Uterus (tissue), 4 donors: ENCODE data around the gene SEC16A. TPM values are rescaled to one million over a fixed set of nuclear protein-coding genes. Genes with fewer than 3 reads are reported as not detected.

Experiments used
- DNase-seq, 2 donors: peaks; one replicate each; pipeline ENCODE4 v3.0.0-alpha.2; 2019 to 2020
- H3K27ac ChIP-seq, 2 donors: fragments of 200-600 bp; sonication (generic); 1 replicate in 1 of 2; 2 replicates in 1 of 2; pipeline ENCODE4 v1.5.1; 2016 to 2018
- H3K27me3 ChIP-seq, 2 donors: fragments of 200-600 bp; sonication (generic); one replicate each; pipeline ENCODE4 v1.5.1; 2018 to 2019; ENCODE audit warnings: control low read depth in 1 of 2
- H3K36me3 ChIP-seq, 2 donors: fragments of 200-600 bp; sonication (generic); one replicate each; pipeline ENCODE4 v1.5.1; 2019; ENCODE audit warnings: control low read depth in 1 of 2
- H3K4me1 ChIP-seq, 2 donors: fragments of 200-600 bp; sonication (generic); one replicate each; pipeline ENCODE4 v1.5.1; 2018 to 2019; ENCODE audit warnings: control low read depth in 1 of 2
- H3K4me3 ChIP-seq, 2 donors: fragments of 200-600 bp; sonication (generic); 1 replicate in 1 of 2; 2 replicates in 1 of 2; pipeline ENCODE4 v1.5.1; 2018 to 2019; ENCODE audit warnings: mild to moderate bottlenecking in 1 of 2
- H3K9me3 ChIP-seq, 2 donors: fragments of 200-600 bp; sonication (generic); one replicate each; pipeline ENCODE4 v1.5.1; 2019; ENCODE audit warnings: control low read depth in 1 of 2
- POLR2A ChIP-seq, 2 donors: fragments of 450-650 bp; IDR thresholded peaks; one replicate each; pipeline ENCODE4 v1.6.1; 2016; ENCODE audit warnings: antibody characterized with exemption in 2 of 2, mild to moderate bottlenecking in 1 of 2, moderate library complexity in 1 of 2
- intact Hi-C: fragments of 100-400 bp; cut with DNase I; formaldehyde crosslinking; loops from one replicate; pipeline ENCODE4 v1.15.1; 2023; ENCODE audit warnings: low total_unique reads
- total RNA-seq, 4 donors: library from RNA; depleted of rRNA in 3 of 4; stranded (reverse); fragments of >200 nt in 3 of 4; gene quantifications; one replicate each; pipeline versions ENCODE4 v1.1.0 to v1.2.4, GENCODE V29; 2014 to 2023
- TF ChIP-seq, protein P1 (sequence below), 4 experiments: fragments of 200-600 bp in 2 of 4; fragments of 450-650 bp in 2 of 4; sonication (generic) in 2 of 4; IDR thresholded peaks; one replicate each; pipeline ENCODE4 v1.5.1; 2016 to 2019; ENCODE audit warnings: antibody characterized with exemption in 4 of 4, mild to moderate bottlenecking in 2 of 4, moderate library complexity in 1 of 4
- donor health status: DM: yes; HTN: yes; CAD: no.

Gene SEC16A, protein sequence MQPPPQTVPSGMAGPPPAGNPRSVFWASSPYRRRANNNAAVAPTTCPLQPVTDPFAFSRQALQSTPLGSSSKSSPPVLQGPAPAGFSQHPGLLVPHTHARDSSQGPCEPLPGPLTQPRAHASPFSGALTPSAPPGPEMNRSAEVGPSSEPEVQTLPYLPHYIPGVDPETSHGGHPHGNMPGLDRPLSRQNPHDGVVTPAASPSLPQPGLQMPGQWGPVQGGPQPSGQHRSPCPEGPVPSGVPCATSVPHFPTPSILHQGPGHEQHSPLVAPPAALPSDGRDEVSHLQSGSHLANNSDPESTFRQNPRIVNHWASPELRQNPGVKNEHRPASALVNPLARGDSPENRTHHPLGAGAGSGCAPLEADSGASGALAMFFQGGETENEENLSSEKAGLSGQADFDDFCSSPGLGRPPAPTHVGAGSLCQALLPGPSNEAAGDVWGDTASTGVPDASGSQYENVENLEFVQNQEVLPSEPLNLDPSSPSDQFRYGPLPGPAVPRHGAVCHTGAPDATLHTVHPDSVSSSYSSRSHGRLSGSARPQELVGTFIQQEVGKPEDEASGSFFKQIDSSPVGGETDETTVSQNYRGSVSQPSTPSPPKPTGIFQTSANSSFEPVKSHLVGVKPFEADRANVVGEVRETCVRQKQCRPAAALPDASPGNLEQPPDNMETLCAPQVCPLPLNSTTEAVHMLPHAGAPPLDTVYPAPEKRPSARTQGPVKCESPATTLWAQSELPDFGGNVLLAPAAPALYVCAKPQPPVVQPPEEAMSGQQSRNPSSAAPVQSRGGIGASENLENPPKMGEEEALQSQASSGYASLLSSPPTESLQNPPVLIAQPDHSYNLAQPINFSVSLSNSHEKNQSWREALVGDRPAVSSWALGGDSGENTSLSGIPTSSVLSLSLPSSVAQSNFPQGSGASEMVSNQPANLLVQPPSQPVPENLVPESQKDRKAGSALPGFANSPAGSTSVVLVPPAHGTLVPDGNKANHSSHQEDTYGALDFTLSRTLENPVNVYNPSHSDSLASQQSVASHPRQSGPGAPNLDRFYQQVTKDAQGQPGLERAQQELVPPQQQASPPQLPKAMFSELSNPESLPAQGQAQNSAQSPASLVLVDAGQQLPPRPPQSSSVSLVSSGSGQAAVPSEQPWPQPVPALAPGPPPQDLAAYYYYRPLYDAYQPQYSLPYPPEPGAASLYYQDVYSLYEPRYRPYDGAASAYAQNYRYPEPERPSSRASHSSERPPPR (N-terminal part only)
- 10 to 100 TPM; 18.8 to 73.2 (median 35.1) TPM for total RNA-seq

DNA sequence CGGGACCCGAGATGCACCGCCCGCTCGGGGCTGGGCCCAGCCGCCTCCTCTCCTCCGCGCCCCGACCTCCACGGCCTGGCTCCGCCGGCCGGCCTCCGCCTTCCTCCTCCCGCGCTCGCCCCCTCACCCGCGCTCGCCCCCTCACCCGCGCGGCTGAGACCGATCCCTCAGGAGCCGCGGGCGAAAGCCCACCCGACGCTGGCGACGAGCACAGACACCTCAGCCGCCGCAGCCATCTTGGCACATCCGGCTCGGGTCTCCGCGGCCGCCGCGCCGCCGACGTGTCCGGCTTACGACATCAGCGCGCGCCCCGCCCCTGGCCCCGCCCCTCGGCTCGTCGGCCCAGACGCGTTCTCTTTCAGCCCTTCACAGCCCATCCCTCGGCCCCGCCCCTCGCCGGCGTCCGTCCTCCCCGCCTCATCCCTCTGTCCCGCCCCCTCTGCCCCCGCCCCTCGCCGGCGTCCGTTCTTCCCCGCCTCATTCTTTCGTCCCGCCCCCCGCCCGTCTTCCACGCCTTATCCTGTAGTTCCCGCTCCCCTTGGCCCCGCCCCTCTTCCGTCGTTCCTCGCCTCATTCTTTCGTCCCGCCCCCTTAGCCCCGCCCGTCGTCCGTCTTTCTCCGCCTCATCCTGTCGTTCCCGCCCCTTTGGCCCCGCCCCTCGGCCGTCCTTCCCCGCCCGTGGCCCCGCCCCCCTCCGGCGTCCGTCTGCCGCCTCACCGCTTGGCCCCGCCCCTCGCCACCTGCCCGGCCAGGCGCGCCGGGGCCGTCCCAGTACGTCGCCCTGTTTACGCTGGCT, at the start of gene SEC16A:
TSS of gene SEC16A (minus strand) at position 248 of the 796 bp plus-strand sequence. CDS start 5,425 bp downstream, outside the sequence.
- peak; percentile 99 to 100 for DNase-seq
- Histone ChIP-seq H3K4me3 (peak within 1 kb of the TSS; percentile 50 to 58), H3K27me3 (no peaks in the 10 kb centered on the region), H3K9me3 (no peaks in the 10 kb centered on the region), H3K4me1 (peaks cover 7 to 16% of the 10 kb centered on the region in 2 donors), H3K27ac (peak within 1 kb of the TSS; percentile 99), H3K36me3 (no peaks in the 10 kb centered on the region)
- TF ChIP-seq, protein P1, sequence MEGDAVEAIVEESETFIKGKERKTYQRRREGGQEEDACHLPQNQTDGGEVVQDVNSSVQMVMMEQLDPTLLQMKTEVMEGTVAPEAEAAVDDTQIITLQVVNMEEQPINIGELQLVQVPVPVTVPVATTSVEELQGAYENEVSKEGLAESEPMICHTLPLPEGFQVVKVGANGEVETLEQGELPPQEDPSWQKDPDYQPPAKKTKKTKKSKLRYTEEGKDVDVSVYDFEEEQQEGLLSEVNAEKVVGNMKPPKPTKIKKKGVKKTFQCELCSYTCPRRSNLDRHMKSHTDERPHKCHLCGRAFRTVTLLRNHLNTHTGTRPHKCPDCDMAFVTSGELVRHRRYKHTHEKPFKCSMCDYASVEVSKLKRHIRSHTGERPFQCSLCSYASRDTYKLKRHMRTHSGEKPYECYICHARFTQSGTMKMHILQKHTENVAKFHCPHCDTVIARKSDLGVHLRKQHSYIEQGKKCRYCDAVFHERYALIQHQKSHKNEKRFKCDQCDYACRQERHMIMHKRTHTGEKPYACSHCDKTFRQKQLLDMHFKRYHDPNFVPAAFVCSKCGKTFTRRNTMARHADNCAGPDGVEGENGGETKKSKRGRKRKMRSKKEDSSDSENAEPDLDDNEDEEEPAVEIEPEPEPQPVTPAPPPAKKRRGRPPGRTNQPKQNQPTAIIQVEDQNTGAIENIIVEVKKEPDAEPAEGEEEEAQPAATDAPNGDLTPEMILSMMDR (IDR thresholded peaks at IDR 0.05), result peak in 1 of 4 experiments; percentile 28
- TF ChIP-seq POLR2A (IDR thresholded peaks at IDR 0.05), result peak; percentile 80 to 94
- intact Hi-C loops, result loop anchor here (10.0 kb wide), 1 partner anchor 62 kb away; the partner anchor contains the start of gene NOTCH1

DNA sequence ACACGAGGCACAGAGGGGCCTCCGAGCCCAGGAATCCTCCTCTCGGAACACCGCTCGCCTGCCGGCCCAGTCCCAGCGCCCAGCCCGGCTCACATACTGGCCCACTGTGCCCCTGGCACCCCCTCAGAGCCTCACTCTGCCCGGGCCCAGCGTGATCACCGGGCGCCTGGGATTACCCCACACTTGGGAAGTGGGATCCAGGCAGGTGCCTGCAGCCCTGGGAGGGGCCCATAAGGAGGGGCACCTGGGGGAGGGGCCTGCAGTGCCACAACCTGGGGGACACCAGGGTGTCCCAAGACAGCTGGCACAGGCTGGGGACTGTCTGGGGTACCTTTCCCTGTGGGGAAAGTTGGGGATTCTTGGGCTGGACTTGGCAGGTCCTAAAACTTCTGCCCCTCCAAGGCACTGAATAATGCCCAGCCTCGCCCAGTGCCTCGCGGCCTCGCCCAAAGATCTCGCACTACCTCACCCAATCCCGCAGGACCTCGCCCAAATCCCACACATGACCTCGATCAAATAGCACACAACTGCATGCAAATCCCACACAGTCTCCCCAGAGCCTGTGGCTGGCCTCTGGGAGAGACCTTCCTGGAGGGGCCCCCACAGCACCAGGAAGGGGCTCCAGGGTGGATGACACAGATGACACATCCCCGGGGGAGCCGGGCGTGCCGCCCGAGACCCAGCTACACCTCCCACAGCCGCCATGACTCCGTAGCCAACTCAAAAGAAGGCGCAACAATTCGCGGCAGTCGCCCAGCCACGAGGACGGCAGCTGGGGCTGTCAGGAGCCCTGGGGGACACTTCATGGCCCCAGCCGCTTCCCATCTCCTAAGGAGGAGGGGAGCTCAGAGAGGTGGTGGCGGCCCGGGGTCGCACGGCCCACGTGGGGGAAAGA, 49.3 kb upstream of the SEC16A start:
- Histone ChIP-seq H3K9me3 (no peaks in the 10 kb centered on the region), H3K27me3 (no peaks in the 10 kb centered on the region), H3K36me3 (no peaks in the 10 kb centered on the region), H3K4me1 (peaks cover 0 to 32% of the 10 kb centered on the region in 2 donors), H3K4me3 (no peak overlapping the region), H3K27ac (peak overlapping the region; percentile 13 to 39)
- intact Hi-C loops, result no loop called here
- TF ChIP-seq POLR2A (IDR thresholded peaks at IDR 0.05), result no peak
- TF ChIP-seq, protein P1 (IDR thresholded peaks at IDR 0.05), result no peak
- DNase-seq, result no peak

DNA sequence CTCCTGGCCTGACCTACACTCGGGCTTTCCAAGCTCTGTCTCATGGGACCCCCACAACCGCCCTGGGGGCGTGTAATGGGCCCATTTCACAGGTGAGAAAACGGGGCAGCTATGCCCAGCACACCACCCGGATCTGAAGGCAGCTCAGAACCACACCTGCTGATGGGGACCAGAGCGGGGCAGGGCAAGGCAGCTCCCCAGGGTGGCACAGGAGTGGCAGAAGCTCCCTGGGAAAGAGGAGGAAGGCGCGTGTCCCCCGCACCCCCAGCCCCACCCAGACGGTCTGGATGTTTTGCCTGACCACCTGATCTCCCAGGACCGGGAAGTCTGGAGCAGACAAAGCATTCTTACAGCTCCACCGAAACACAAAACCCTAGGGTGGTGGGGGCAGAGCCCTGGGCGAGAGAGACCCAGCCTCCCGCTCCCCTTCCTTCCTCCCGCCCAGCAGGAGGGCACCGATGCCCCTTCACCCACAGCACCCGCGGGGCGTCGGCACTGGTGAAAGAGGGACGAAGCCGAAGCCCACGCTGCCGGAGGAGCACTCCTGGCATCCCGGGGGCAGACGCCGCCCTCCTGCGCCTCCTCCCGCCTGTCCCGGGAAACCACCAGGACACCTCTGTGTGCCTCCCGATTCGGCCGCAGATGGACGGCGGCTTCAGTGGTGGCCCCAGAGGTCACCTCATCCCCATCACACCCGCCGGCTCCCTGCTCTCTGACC, 48.5 kb upstream of the SEC16A start:
- Histone ChIP-seq H3K36me3 (no peaks in the 10 kb centered on the region), H3K4me1 (peaks cover 0 to 38% of the 10 kb centered on the region in 2 donors), H3K4me3 (no peak overlapping the region), H3K27me3 (no peaks in the 10 kb centered on the region), H3K27ac (peak overlapping the region; percentile 13 to 39), H3K9me3 (no peaks in the 10 kb centered on the region)
- no peak for DNase-seq
- intact Hi-C loops, result no loop called here
- no peak for TF ChIP-seq POLR2A (IDR thresholded peaks at IDR 0.05)
- TF ChIP-seq, protein P1 (IDR thresholded peaks at IDR 0.05), result no peak
